8988T (cell line): Measurements from ENCODE around the gene JMJD1C.
"Not testable (repeated sequence)": the region's sequence is repeated elsewhere in the genome, so short reads cannot be mapped to it uniquely, and the experiment has no call there.

Experiments used
- DNase-seq: peaks from one replicate; pipeline ENCODE4 v3.0.0; 2011

Gene JMJD1C

DNA sequence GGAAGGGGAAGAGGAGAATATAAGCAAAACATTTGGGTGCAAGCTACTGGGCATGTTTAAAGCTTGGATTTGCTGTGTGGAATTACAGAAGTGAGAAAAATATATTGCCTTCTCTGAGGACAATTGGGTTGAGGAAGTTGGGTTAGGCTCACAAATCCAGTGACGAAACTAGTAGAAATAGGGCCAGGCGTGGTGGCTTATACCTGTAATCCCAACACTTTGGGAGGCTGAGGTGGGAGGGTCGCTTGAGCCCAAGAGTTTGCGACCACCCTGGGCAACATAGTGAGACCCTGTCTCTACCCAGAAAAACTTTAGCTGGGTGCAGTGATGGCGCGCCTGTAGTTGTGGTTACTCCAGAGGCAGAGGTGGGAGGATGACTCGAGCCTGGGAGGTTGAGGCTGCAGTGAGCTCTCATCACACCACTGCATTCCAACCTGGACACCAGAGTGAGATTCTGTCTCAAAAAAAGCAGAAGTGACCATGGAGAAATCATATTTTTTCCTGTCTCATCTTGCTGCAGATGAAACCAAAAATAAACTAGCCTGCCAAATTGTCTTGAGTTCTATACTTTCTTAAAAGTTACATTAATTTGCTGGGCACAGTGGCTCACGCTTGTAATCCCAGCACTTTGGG lies 310.3 kb downstream of the JMJD1C start:
- DNase-seq: no peak

GRCh38 chr10:63154546-63155387 lies 311.0 kb downstream of the JMJD1C start:
- no peak for DNase-seq

DNA sequence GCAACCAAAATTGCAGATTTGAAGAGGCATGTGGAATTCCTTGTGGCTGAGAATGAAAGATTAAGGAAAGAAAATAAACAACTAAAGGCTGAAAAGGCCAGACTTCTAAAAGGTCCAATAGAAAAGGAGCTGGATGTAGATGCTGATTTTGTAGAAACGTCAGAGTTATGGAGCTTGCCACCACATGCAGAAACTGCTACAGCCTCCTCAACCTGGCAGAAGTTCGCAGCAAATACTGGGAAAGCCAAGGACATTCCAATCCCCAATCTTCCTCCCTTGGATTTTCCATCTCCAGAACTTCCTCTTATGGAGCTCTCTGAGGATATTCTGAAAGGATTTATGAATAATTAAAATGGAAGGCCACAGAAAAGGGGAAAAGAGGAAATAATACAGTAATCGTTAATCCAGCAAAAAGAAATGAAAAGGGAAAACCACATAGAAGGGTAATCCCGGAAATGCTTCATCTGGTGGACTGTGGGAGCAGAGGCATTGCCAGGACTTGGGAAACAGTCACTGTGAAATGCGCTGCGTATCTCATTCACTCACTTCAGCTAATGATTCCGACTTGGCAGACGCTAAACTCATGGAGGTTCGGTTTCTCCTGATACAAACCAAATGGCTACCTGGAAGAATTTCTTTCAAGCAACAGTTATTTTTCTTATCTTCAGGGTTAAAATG lies 311.8 kb downstream of the JMJD1C start:
- DNase-seq: not testable (repeated sequence)

DNA sequence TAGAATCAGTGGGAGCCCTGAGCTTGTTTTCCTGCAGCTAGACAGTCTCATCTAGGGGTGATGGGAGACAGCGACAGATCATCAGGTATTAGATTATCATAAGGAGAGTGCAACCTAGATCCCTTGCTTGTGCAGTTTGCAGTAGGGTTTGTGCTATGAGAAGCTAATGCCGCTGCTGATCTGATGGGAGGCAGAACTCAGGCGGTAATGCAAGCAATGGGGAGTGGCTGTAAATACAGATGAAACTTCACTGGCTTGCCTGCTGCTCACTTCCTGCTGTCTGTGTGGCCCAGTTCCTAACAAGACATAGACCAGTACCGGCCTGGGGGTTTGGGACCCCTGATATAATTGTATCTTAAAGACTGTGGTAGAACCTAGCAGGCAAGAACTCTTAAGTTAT lies 315.0 kb downstream of the JMJD1C start:
- no peak for DNase-seq

DNA sequence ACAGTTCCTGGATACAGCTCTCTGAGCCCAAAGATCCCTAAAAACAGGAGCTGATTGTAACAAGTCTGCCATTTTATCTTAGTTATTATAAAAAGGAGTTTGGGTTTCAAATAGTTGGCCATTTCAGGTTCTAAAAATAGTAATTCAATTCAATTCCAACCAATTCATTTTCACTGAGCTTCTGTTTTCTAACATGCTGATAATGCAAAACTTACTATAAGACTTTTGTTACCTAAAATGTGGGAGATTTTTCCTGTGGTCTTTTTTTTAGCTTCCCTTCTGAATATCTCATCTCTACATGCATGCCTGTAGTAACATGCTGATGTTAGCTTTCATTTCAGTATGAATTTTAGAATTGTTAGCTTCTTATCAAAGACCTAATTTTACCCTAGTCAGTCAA lies 319.3 kb downstream of the JMJD1C start:
- no peak for DNase-seq

DNA sequence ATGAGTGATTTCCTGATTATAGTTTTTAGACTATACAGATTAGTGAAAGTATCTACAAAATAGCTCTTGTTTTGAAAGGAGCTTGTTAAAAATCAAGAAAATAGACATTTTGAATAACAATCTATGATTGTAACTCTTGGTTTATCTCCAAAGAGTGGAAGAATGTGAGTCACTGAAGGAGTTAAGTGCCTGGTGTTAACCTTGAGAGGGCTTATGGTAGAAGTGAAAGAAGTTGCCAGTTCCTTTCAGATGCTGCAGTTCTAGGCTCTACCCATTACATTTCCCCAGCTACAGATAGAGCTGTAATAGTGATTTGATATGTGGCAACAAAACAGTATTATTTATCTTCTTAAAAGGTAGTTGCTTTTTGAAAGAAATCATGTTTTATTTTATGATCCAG lies 320.0 kb downstream of the JMJD1C start:
- no peak for DNase-seq

GRCh38 chr10:63143987-63144386 lies 321.8 kb downstream of the JMJD1C start:
- no peak for DNase-seq

DNA sequence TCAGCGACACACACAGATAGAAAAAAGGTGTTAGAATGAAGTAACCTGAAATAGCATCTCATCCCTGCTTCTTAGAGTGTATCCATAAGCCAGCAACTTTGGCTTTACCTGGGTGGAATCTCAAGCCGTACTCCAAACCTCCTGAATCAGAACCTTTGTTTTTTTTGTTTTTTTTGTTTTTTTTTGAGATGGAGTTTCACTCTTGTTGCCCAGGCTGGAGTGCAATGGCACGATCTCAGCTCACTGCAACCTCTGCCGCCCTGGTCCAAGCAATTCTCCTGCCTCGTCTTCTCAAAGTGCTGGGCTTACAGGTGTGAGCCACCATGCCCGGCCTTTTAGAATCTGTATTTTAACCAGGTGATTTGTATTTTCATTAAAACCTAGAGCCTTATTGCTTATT lies 323.6 kb downstream of the JMJD1C start:
- DNase-seq: no peak

DNA sequence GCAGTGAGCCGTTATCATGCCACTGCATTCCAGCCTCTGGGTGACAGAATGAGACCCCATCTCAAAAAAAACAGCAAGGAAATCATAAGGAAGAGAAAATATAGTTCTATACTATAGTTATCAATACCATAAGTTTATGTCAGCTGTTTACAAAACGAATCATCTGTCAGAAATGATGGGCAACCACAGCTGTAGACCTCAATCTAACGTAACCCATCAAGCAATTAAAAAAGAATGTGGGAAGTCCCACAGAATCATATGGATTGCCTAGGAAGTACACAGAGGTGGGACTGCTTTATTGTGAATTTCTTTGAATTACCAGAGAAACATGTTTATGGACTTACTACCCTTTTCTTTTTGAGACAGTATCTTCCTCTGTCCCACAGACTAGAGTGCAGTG lies 325.7 kb downstream of the JMJD1C start:
- no peak for DNase-seq

- DNase-seq: no peak
Observed at GRCh38 chr10:63137306-63137705, 328.5 kb downstream of the JMJD1C start.

- DNase-seq: no peak
Observed at GRCh38 chr10:63133821-63134557, 331.8 kb downstream of the JMJD1C start.

DNA sequence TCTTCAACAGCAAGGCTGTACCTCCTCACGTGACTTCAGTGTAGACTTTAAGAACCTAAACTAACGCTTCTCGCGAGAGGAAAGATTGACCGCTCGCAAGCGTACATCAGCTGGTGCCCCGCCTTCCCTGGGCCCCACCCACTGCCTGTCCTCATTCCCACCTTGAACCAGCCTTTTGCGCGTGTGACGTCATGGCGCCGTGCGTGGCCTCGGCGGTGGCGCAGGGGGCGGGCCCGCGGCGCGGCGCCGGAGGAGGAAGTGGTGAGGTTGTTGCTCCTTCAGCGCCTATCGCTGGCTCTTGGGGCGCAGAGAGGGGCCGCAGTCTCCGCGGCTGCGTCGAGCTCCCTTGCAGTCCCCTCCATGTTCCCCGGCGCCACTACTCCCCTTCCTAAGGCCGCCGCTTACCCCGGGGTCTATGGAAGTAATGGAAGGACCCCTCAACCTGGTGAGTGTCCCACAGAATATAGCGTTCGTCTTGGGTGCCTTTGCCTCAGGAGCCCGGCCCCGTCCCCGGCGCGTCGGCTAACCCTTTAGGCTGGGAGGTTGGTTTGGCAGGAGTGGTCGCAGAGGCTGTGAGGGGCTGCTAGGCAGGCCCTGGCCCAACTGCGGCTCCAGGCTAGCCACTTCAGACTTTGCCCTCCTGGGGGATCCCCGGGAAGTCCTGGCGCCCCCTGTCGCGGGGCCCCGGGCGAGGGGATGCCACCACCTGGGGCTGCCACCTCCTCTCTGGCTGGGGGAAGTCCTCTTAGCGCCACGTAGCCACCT lies 332.5 kb downstream of the JMJD1C start, which contains the start of gene NRBF2:
Gene NRBF2 (plus strand): TSS at position 273 of the 765 bp plus-strand sequence. CDS start 143 bp downstream, at position 416.
- peak; percentile 71 for DNase-seq

DNA sequence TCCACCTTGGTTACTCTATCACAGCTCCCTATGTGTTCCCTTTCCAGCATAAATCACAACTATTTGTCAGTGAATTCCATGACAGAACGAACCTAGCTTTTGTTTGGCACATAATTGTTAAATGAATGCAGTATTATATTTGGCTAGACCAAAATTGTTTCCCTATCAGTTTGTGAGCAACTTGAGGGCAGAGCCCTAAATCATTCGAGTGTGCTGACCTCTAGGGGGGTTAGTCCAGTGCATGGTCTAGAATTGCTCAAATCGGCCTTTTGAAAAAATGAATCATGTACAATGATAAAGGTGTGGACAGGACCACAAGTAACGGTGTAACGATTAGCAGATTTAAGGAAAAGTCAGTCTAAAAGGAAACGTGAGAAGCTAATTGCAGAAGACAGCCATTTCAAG lies 333.1 kb downstream of the JMJD1C start:
- DNase-seq: no peak

DNA sequence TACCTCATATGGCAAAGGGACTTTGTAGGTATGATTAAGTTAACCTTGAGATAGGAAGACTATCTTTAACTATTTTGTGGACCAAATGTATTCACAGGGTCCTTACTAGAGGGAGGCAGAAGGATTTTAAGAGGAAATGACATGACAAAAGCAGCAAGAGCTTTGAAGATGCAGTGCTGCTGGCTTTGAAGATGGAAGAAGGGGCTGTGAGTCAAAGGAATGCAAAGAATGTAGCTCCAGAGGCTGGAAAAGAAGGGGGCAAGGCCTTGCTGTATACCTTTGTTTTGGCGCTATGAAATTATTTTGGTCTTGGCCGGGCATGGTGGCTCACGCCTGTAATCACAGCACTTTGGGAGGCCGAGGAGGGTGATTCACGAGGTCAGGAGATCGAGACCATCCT lies 335.9 kb downstream of the JMJD1C start:
- no peak for DNase-seq

DNA sequence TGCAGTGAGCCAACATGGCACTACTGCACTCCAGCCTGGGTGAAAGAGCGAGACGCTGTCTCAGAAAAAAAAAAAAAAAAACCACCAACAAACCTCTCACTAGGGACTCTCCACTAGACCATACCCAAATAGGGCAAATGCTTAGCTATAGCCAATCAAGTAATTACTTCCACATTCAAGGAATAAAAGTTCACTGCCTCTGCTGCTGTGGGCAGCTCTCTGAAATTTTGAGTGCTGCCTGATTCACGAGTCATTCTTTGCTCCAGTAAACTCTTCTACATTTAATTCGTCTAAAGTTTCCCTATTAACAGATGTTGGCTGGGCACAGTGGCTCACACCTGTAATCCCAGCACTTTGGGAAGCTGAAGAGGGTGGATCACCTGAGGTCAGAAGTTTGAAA lies 337.3 kb downstream of the JMJD1C start:
- no peak for DNase-seq

DNA sequence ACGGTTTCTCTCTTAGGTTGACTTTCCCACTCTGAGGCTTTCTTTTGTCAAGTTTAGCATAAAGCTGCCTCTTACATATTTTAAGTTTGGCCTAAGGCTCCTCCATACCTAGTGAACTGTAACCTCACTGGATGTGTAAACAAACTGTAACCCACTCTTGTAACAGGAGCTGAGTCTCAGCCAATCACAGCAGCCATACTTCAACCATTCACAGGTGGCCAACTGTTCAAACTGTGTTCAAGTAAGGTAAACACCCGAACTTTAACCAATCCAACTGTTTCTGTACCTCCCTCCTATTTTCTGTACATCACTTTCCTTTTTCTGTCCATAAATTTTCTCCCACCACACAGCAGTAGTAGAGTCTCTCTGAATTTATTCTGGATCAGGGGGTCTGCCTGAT lies 340.3 kb downstream of the JMJD1C start:
- DNase-seq: no peak

DNA sequence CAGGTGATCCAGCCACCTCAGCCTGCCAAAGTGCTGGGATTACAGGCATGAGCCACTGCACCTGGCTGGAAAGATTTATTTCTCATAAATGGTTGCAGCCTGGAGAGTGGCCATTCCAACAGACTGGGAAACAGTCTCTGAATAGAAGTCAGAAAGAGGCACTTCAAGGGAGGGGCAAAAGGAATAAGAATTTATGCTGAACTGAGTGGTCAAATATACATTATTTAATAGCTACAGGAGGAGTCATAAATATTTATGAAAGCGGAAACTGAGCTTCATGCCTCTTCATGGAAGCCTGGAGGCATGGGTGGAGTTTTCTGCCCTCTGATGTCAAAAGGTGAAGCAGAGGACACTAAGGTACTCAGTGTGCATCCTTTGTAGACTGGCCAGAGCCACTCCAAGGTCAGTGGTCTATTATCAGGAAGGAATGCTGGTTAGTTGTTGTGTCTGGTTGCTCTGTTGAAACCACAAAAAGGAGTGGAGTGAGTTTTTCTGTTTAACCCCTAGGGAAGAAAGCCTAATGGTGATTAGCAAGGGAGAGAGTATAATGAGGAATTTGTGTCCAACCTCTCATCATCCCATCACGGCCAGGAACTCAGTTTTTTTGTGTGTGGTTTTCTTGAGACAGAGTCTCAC lies 341.9 kb downstream of the JMJD1C start:
- no peak for DNase-seq

DNA sequence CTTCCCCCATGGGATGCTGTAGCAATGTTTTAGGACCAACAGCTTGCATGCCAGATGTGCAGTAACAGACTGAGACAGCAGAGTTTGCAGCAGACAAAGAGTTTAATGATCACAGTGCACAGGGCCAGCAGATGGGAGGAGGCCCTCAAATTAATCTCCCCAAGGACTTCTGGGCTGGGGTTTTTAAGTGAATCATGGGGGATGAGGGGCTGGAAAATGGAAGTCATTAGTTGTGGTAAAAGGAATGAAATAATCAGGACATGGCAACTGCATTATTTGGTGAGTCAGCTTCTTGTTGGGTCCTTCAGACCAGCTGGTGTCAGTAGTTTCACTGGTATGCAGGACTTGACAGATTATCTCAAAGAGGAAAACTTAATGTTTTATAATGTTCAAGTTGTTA lies 345.2 kb downstream of the JMJD1C start:
- no peak for DNase-seq

DNA sequence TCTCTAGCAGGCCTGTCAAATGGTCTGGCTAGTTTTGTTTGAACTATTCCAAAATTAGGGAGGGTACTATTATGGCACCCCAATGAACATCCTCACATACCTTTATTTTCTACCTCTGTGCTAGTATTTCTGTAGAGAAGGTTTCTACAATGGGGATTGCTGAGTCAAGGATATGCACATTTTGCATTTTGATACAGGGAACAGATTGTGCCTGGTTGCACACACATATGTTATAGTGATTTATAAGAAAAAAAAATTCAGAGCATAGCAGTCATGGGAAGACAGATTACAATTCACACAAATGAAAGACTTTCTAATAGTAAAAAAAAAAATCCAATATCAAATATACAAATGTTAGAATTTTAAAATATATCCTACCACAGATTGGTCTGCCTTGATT lies 346.7 kb downstream of the JMJD1C start:
- DNase-seq: no peak
